Prostate gland (tissue), 2 donors: ENCODE results near the gene CHD1L.

Experiments used
- CTCF ChIP-seq, 4 experiments: fragments of 200-600 bp in 2 of 4; fragments of 450-650 bp in 2 of 4; sonication (generic) in 2 of 4; IDR thresholded peaks; 1 replicate in 3 of 4; 2 replicates in 1 of 4; pipeline ENCODE4 v1.5.1; 2016 to 2019; ENCODE audit warnings: antibody characterized with exemption in 4 of 4, mild to moderate bottlenecking in 2 of 4, moderate library complexity in 2 of 4
- POLR2A ChIP-seq: fragments of 450-650 bp; IDR thresholded peaks from one replicate; pipeline ENCODE4 v1.6.1; 2016; ENCODE audit warnings: antibody characterized with exemption, mild to moderate bottlenecking
- POLR2AphosphoS5 ChIP-seq: sonication (generic); formaldehyde crosslinking; IDR thresholded peaks from one replicate; pipeline ENCODE4 v1.6.1; 2017; ENCODE audit warnings: antibody characterized with exemption

GRCh38 chr1:147283011-147283410 is 40.5 kb downstream of the CHD1L start:
- TF ChIP-seq CTCF (IDR thresholded peaks at IDR 0.05) (no peak), POLR2AphosphoS5 (no peak), POLR2A (no peak)
